Spleen (tissue), 11 donors: ENCODE results near the gene CRACDL. TPM values are rescaled to one million over a fixed set of nuclear protein-coding genes. Genes with fewer than 3 reads are reported as not detected.

Experiments
- DNase-seq: peaks from one replicate; pipeline ENCODE4 v3.0.0-alpha.2; 2020
- H3K27ac ChIP-seq, 8 donors: fragments of 200-600 bp; sonication (generic) in 7 of 8; 1 replicate in 4 of 8; 2 replicates in 4 of 8; pipeline versions ENCODE4 v1.5.0 to v1.8.0; 2016 to 2021; ENCODE audit warnings: inconsistent platforms in 4 of 8, mild to moderate bottlenecking in 4 of 8, moderate library complexity in 1 of 8
- H3K27me3 ChIP-seq, 7 donors: fragments of 200-600 bp; sonication (generic) in 6 of 7; replicated peaks in 1 of 7; 1 replicate in 4 of 7; 2 replicates in 3 of 7; pipeline versions ENCODE4 v1.5.0 to v1.8.0; 2016 to 2021; ENCODE audit warnings: inconsistent platforms in 3 of 7, mild to moderate bottlenecking in 1 of 7
- H3K36me3 ChIP-seq, 6 donors: fragments of 200-600 bp; sonication (generic) in 5 of 6; 1 replicate in 4 of 6; 2 replicates in 2 of 6; pipeline versions ENCODE4 v1.5.0 to v1.8.0; 2016 to 2021; ENCODE audit warnings: inconsistent platforms in 2 of 6
- H3K4me1 ChIP-seq, 6 donors: fragments of 200-600 bp; sonication (generic) in 5 of 6; 1 replicate in 3 of 6; 2 replicates in 3 of 6; pipeline versions ENCODE4 v1.5.0 to v1.8.0; 2016 to 2021; ENCODE audit warnings: inconsistent platforms in 3 of 6
- H3K4me3 ChIP-seq, 8 donors: fragments of 200-600 bp; sonication (generic) in 7 of 8; 1 replicate in 4 of 8; 2 replicates in 4 of 8; pipeline versions ENCODE4 v1.5.0 to v1.8.0; 2016 to 2021; ENCODE audit warnings: inconsistent platforms in 4 of 8, mild to moderate bottlenecking in 4 of 8, moderate library complexity in 2 of 8
- H3K9me3 ChIP-seq, 8 donors: fragments of 200-600 bp; sonication (generic) in 7 of 8; 1 replicate in 4 of 8; 2 replicates in 4 of 8; pipeline versions ENCODE4 v1.5.0 to v1.8.0; 2016 to 2021; ENCODE audit warnings: inconsistent platforms in 4 of 8
- CTCF ChIP-seq, 11 experiments: fragments of 200-600 bp in 7 of 11; fragments of 450-650 bp in 4 of 11; sonication (generic) in 4 of 11; IDR thresholded peaks in 8 of 11; conservative IDR thresholded peaks in 3 of 11; 1 replicate in 7 of 11; 2 replicates in 4 of 11; pipeline versions ENCODE4 v1.4.0 to v1.8.0; 2016 to 2021; ENCODE audit warnings: antibody characterized with exemption in 11 of 11, inconsistent platforms in 4 of 11, mild to moderate bottlenecking in 1 of 11
- POLR2A ChIP-seq, 3 donors: fragments of 450-650 bp; IDR thresholded peaks; one replicate each; pipeline ENCODE4 v1.5.1; 2017; ENCODE audit warnings: antibody characterized with exemption in 3 of 3, mild to moderate bottlenecking in 1 of 3
- POLR2AphosphoS5 ChIP-seq, 3 donors: sonication (generic); formaldehyde crosslinking; IDR thresholded peaks; one replicate each; pipeline ENCODE4 v1.5.1; 2017; ENCODE audit warnings: antibody characterized with exemption in 3 of 3
- WGBS, 5 donors: extraction: QIAGEN DNeasy Blood & Tissue Kit in 3 of 5; methylation state at CpG; one replicate each; pipeline versions ENCODE4 v1.1.5 to v1.1.7; 2013 to 2018; 5-methylcytosine and 5-hydroxymethylcytosine counted together
- intact Hi-C: fragments of 100-400 bp; cut with DNase I; formaldehyde crosslinking; loops from one replicate; pipeline ENCODE4 v1.15.0; 2023; ENCODE audit warnings: low total_unique reads
- polyA plus RNA-seq, 3 donors: library from polyadenylated mRNA; stranded (reverse); fragments of 200-250 nt; gene quantifications; one replicate each; pipeline ENCODE4 v1.2.1, GENCODE V29; 2013
- total RNA-seq, 7 donors: library from RNA; depleted of rRNA in 3 of 7; stranded (reverse); fragments of >200 nt in 3 of 7; fragmentation: NEBNext Ultra II Directional in 4 of 7; extraction: Animal tissue kit (Norgen Biotek cat#: 25700) in 4 of 7; gene quantifications; one replicate each; pipeline versions ENCODE4 v1.1.0 to v1.2.1, GENCODE V29; 2016 to 2021
- donor health status: healthy with polysubstance abuse.
- donor health status: DM: no; HTN: no; CAD: no; lungs with moderate emphysema.
- donor health status: DM: no; HTN: no; CAD: no.
- donor health status: Bipolar disorder and iron deficiency.
- donor health status: healthy.
- donor health status: DM: no; HTN: no; CAD: no.
- donor health status: DM: yes; HTN: yes; CAD: no.

The CRACDL gene
- total and polyA plus RNA-seq, 10 donors: 0.52 to 5.1 (median 1.4) TPM

GRCh38 chr2:98818164-98818563 is 117.9 kb downstream of the CRACDL start:
- Histone ChIP-seq H3K36me3 (no peaks in the 10 kb centered on the region), H3K27me3 (peaks cover 0 to 17% (median 11%) of the 10 kb centered on the region in 7 donors), H3K27ac (no peak overlapping the region), H3K9me3 (peaks cover 0 to 7% (median 0%) of the 10 kb centered on the region in 8 donors), H3K4me3 (no peak overlapping the region), H3K4me1 (peaks cover 0 to 46% (median 9%) of the 10 kb centered on the region in 6 donors)
- intact Hi-C loops: no loop called here
- DNase-seq: no peak
- 81 to 89% (median 88%) methylated on average over 5 of the region's 5 CpGs for WGBS, 5 donors
- TF ChIP-seq POLR2AphosphoS5 (IDR thresholded peaks at IDR 0.05): no peak
- TF ChIP-seq CTCF (IDR thresholded peaks at IDR 0.05 in 8 of 11, conservative IDR thresholded peaks at IDR 0.05 in 3 of 11): no peak
- TF ChIP-seq POLR2A (IDR thresholded peaks at IDR 0.05): no peak

GRCh38 chr2:98816281-98816680 is 119.7 kb downstream of the CRACDL start:
- TF ChIP-seq POLR2A (IDR thresholded peaks at IDR 0.05): no peak
- no peak for TF ChIP-seq CTCF (IDR thresholded peaks at IDR 0.05 in 8 of 11, conservative IDR thresholded peaks at IDR 0.05 in 3 of 11)
- no peak for TF ChIP-seq POLR2AphosphoS5 (IDR thresholded peaks at IDR 0.05)
- intact Hi-C loops: no loop called here
- DNase-seq: no peak
- Histone ChIP-seq H3K9me3 (peaks cover 0 to 5% (median 0%) of the 10 kb centered on the region in 8 donors), H3K4me1 (peaks cover 0 to 29% (median 3%) of the 10 kb centered on the region in 6 donors), H3K27ac (no peak overlapping the region), H3K27me3 (no peaks in the 10 kb centered on the region), H3K36me3 (no peaks in the 10 kb centered on the region), H3K4me3 (no peak overlapping the region)
- 70 to 84% (median 75%) methylated on average over 3 of the region's 3 CpGs for WGBS, 5 donors

GRCh38 chr2:98815795-98816194 is 120.2 kb downstream of the CRACDL start:
- TF ChIP-seq POLR2AphosphoS5 (IDR thresholded peaks at IDR 0.05) (no peak), POLR2A (IDR thresholded peaks at IDR 0.05) (no peak)
- Histone ChIP-seq H3K4me1 (peaks cover 0 to 24% (median 3%) of the 10 kb centered on the region in 6 donors), H3K27ac (no peak overlapping the region), H3K36me3 (no peaks in the 10 kb centered on the region), H3K4me3 (no peak overlapping the region), H3K9me3 (peaks cover 0 to 5% (median 0%) of the 10 kb centered on the region in 8 donors), H3K27me3 (no peaks in the 10 kb centered on the region)
- intact Hi-C loops: no loop called here
- WGBS, 5 donors: 92 to 98% (median 96%) methylated on average over 1 to 2 of the region's 2 CpGs
- no peak for DNase-seq

DNA sequence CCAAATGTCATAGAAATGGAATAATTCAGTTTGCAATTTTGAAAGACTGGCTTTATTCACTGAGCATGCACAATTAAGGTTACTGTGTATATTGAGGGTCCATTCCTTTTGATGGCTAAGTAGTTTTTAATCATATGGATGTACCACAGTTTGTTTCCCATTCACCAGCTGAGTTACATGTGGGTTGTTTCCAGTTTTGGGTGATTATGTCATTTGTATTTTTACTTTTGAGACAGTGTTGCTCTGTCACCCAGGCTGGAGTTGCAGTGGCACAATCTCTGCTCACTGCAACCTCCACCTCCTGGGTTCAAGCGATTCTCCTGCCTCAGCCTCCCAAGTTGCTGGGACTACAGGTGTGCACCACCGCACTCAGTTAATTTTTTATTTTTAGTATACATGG is 124.3 kb downstream of the CRACDL start:
- TF ChIP-seq POLR2AphosphoS5 (IDR thresholded peaks at IDR 0.05) (no peak), CTCF (IDR thresholded peaks at IDR 0.05 in 8 of 11, conservative IDR thresholded peaks at IDR 0.05 in 3 of 11) (no peak), POLR2A (IDR thresholded peaks at IDR 0.05) (no peak)
- Histone ChIP-seq H3K27ac (no peak overlapping the region), H3K4me3 (no peak overlapping the region), H3K27me3 (no peaks in the 10 kb centered on the region), H3K36me3 (no peaks in the 10 kb centered on the region), H3K9me3 (peaks cover 0 to 5% (median 0%) of the 10 kb centered on the region in 8 donors), H3K4me1 (peaks cover 0 to 15% (median 1%) of the 10 kb centered on the region in 6 donors)
- intact Hi-C loops: no loop called here
- DNase-seq: no peak
- 96 to 100% (median 97%) methylated on average over 2 of the region's 2 CpGs for WGBS, 5 donors

GRCh38 chr2:98810588-98810928 is 125.5 kb downstream of the CRACDL start:
- TF ChIP-seq POLR2AphosphoS5 (IDR thresholded peaks at IDR 0.05) (no peak), CTCF (IDR thresholded peaks at IDR 0.05 in 8 of 11, conservative IDR thresholded peaks at IDR 0.05 in 3 of 11) (no peak), POLR2A (IDR thresholded peaks at IDR 0.05) (no peak)
- peaks cover 0 to 5% (median 0%) of the 10 kb centered on the region in 8 donors for H3K9me3 ChIP-seq
- no peaks in the 10 kb centered on the region for H3K27me3 ChIP-seq
- peaks cover 0 to 28% (median 12%) of the 10 kb centered on the region in 6 donors for H3K4me1 ChIP-seq
- H3K4me3 ChIP-seq: no peak overlapping the region
- no peak overlapping the region for H3K27ac ChIP-seq
- DNase-seq: no peak
- 83 to 93% (median 91%) methylated on average over 3 of the region's 3 CpGs for WGBS, 5 donors
- H3K36me3 ChIP-seq: no peaks in the 10 kb centered on the region
- intact Hi-C loops: no loop called here
